ENCODE results near the gene PUSL1.

DNA sequence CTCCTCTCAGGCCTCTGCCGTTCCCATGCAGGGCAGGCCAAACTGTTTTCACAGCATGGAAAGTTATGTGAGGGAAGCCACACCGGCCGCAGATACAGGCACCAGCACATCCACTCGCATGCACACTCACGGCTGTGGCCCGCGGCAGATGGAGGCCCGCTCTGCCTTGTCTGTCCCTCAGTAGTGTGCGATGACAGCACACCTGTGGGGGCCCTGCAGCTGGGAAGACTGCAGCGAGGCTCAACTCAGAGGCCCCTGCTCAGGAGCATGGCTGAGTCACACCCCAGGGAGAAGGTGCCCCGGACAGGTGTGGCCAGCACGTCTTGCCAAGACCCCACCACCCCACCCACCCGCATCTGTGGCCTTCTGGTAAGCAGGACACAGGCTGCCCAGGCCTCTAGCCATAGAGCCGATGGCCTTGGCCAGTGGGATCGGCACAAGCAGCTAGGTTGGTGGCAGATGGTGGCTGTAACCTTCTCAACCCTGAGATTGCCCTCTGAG lies 33.4 kb upstream of the PUSL1 start:
- TF ChIP-seq YY1 (IDR thresholded peaks at IDR 0.05; ENCODE audit: insufficient read depth, insufficient read length) = no peak
- TF ChIP-seq ZNF274 (IDR thresholded peaks at IDR 0.05; ENCODE audit: low read depth, low read length) = no peak
- TF ChIP-seq SUZ12 (IDR thresholded peaks at IDR 0.05; ENCODE audit: extremely low read depth, insufficient read depth, insufficient read length) = no peak
